H1 (cell line): ENCODE data around the gene RPAP3. TPM values are rescaled to one million over a fixed set of nuclear protein-coding genes. Genes with fewer than 3 reads are reported as not detected.

Source experiments
- CTCF ChIA-PET: fragments of 300-600 bp; sonication (Branson Sonifier 250); formaldehyde crosslinking; loops from one replicate; lab custom pipeline; 2021; ENCODE audit not compliant: partially characterized antibody; lab: Charles Lee
- POLR2A ChIA-PET: fragments of 300-600 bp; sonication (Branson Sonifier 250); formaldehyde crosslinking; loops from one replicate; lab custom pipeline; 2021; ENCODE audit warnings: inconsistent platforms; ENCODE audit not compliant: partially characterized antibody; lab: Charles Lee
- DNase-seq, 2 experiments: peaks; one replicate each; pipeline versions ENCODE4 v3.0.0 to v3.0.0-alpha.2; 2010 to 2022; ENCODE audit warnings: low spot score in 2 of 2, low read depth in 1 of 2, mixed read lengths in 1 of 2
- FAIRE-seq: peaks from 2 replicates; lab custom pipeline; 2011; peaks lifted over from hg19 to GRCh38; lab: Jason Lieb, UNC
- H2AFZ ChIP-seq: 2 replicates; pipeline ENCODE4 v1.8.1; 2012; ENCODE audit warnings: low read length, inconsistent platforms
- H2AK5ac ChIP-seq: 2 replicates; pipeline ENCODE4 v1.6.1; 2013; ENCODE audit warnings: low read depth, low read length
- H2BK120ac ChIP-seq: replicated peaks from 2 replicates; pipeline ENCODE3; 2013; ENCODE audit warnings: low read depth, low read length, inconsistent platforms
- H2BK12ac ChIP-seq: 2 replicates; pipeline ENCODE4 v1.6.1; 2013; ENCODE audit warnings: low read depth, low read length
- H2BK15ac ChIP-seq: 2 replicates; pipeline ENCODE4 v1.6.1; 2013; ENCODE audit warnings: low read length
- H2BK20ac ChIP-seq: 2 replicates; pipeline ENCODE4 v1.6.1; 2013; ENCODE audit warnings: low read length
- H2BK5ac ChIP-seq: 2 replicates; pipeline ENCODE4 v1.6.1; 2013; ENCODE audit warnings: low read depth, low read length
- H3K14ac ChIP-seq: 2 replicates; pipeline ENCODE4 v1.6.1; 2013; ENCODE audit warnings: inconsistent platforms; ENCODE audit not compliant: insufficient read length
- H3K18ac ChIP-seq: 2 replicates; pipeline ENCODE4 v1.6.1; 2013; ENCODE audit warnings: low read length; ENCODE audit errors: extremely low read depth
- H3K23ac ChIP-seq: 2 replicates; pipeline ENCODE4 v1.6.1; 2013; ENCODE audit warnings: inconsistent platforms; ENCODE audit not compliant: insufficient read length
- H3K23me2 ChIP-seq: 2 replicates; pipeline ENCODE4 v1.6.1; 2013; ENCODE audit warnings: low read depth, low read length
- H3K27ac ChIP-seq: 2 replicates; pipeline ENCODE4 v1.6.1; 2011; ENCODE audit warnings: low read depth, low read length, inconsistent platforms
- H3K27me3 ChIP-seq, 4 experiments: replicated peaks in 1 of 4; 1 replicate in 1 of 4; 2 replicates in 3 of 4; pipeline versions ENCODE4 v1.6.1 to v1.8.1; 2011 to 2013; ENCODE audit warnings: low read length in 3 of 4, mild to moderate bottlenecking in 3 of 4, inconsistent platforms in 2 of 4, mixed read lengths in 2 of 4, moderate library complexity in 1 of 4; ENCODE audit not compliant: control insufficient read depth in 3 of 4, insufficient read depth in 3 of 4; ENCODE audit errors: extremely low read depth in 1 of 4
- H3K36me3 ChIP-seq, 4 experiments: 2 replicates each; pipeline versions ENCODE4 v1.6.1 to v1.8.1; 2011 to 2013; ENCODE audit warnings: mild to moderate bottlenecking in 4 of 4, low read length in 3 of 4, moderate library complexity in 2 of 4, control low read depth in 1 of 4, inconsistent platforms in 1 of 4; ENCODE audit not compliant: insufficient read depth in 4 of 4, control insufficient read depth in 2 of 4
- H3K4ac ChIP-seq: replicated peaks from 2 replicates; pipeline ENCODE3; 2013; ENCODE audit warnings: low read length, low read depth, mixed read lengths, inconsistent platforms; ENCODE audit not compliant: insufficient read length
- H3K4me1 ChIP-seq, 4 experiments: replicated peaks in 1 of 4; 1 replicate in 1 of 4; 2 replicates in 3 of 4; pipeline versions ENCODE4 v1.6.1 to v1.8.1; 2011 to 2013; ENCODE audit warnings: low read length in 3 of 4, inconsistent platforms in 2 of 4, mixed read lengths in 1 of 4; ENCODE audit not compliant: insufficient read depth in 4 of 4, control insufficient read depth in 3 of 4
- H3K4me2 ChIP-seq, 2 experiments: 2 replicates each; pipeline versions ENCODE4 v1.6.1 to v1.8.1; 2011 to 2013; ENCODE audit warnings: low read depth in 2 of 2, low read length in 2 of 2, control low read depth in 1 of 2, inconsistent platforms in 1 of 2, mild to moderate bottlenecking in 1 of 2; ENCODE audit not compliant: insufficient read depth in 1 of 2
- H3K4me3 ChIP-seq, 4 experiments: fragments of 200-600, 300-600 bp in 1 of 4; sonication (generic), shearing (Covaris generic), sonication (Bioruptor Twin) in 1 of 4; 2 replicates each; pipeline versions ENCODE4 v1.5.1 to v1.8.1; 2011 to 2016; ENCODE audit warnings: low read length in 4 of 4, low read depth in 3 of 4, control low read depth in 2 of 4, inconsistent platforms in 2 of 4, mild to moderate bottlenecking in 2 of 4, mixed read lengths in 1 of 4, moderate library complexity in 1 of 4; ENCODE audit not compliant: insufficient read depth in 2 of 4; ENCODE audit errors: extremely low read depth in 1 of 4
- H3K56ac ChIP-seq: replicated peaks from 2 replicates; pipeline ENCODE3; 2013; ENCODE audit warnings: low read depth, mild to moderate bottlenecking, mixed read lengths, low read length, inconsistent platforms; ENCODE audit not compliant: insufficient read length
- H3K79me1 ChIP-seq: 2 replicates; pipeline ENCODE4 v1.6.1; 2013; ENCODE audit warnings: low read depth, low read length, control low read depth
- H3K79me2 ChIP-seq, 2 experiments: 2 replicates each; pipeline versions ENCODE4 v1.6.1 to v1.8.1; 2012 to 2013; ENCODE audit warnings: low read length in 2 of 2, mild to moderate bottlenecking in 2 of 2, inconsistent platforms in 1 of 2; ENCODE audit not compliant: insufficient read depth in 2 of 2, control insufficient read depth in 1 of 2
- H3K9ac ChIP-seq, 4 experiments: replicated peaks in 1 of 4; 1 replicate in 1 of 4; 2 replicates in 3 of 4; pipeline versions ENCODE4 v1.6.1 to v1.8.1; 2011 to 2013; ENCODE audit warnings: low read depth in 3 of 4, low read length in 3 of 4, control low read depth in 2 of 4, mild to moderate bottlenecking in 2 of 4, moderate library complexity in 2 of 4, inconsistent platforms in 1 of 4; ENCODE audit errors: extremely low read depth in 1 of 4
- H3K9me3 ChIP-seq, 2 experiments: 2 replicates each; pipeline versions ENCODE4 v1.6.1 to v1.8.1; 2012 to 2013; ENCODE audit warnings: mild to moderate bottlenecking in 2 of 2, moderate library complexity in 2 of 2, control low read depth in 1 of 2, inconsistent platforms in 1 of 2, low read depth in 1 of 2, low read length in 1 of 2, mixed read lengths in 1 of 2; ENCODE audit not compliant: insufficient read depth in 2 of 2
- H4K20me1 ChIP-seq, 2 experiments: replicated peaks in 1 of 2; 2 replicates each; pipeline versions ENCODE3 to v1.8.1; 2011 to 2013; ENCODE audit warnings: inconsistent platforms in 2 of 2, low read length in 2 of 2, mild to moderate bottlenecking in 1 of 2; ENCODE audit not compliant: insufficient read depth in 2 of 2, control insufficient read depth in 1 of 2
- H4K5ac ChIP-seq: 2 replicates; pipeline ENCODE4 v1.6.1; 2013; ENCODE audit warnings: low read length, low read depth, mixed read lengths, inconsistent platforms; ENCODE audit not compliant: insufficient read length
- H4K8ac ChIP-seq: 2 replicates; pipeline ENCODE4 v1.8.0; 2013; ENCODE audit warnings: mild to moderate bottlenecking, moderate library complexity, low read length, inconsistent platforms; ENCODE audit not compliant: insufficient read depth; ENCODE audit errors: extremely low read depth
- H4K91ac ChIP-seq: replicated peaks from 2 replicates; pipeline ENCODE3; 2013; ENCODE audit warnings: low read length, mixed read lengths, inconsistent platforms; ENCODE audit not compliant: insufficient read length
- ATF2 ChIP-seq: IDR thresholded peaks from 2 replicates; pipeline ENCODE4 v1.6.1; 2012; ENCODE audit warnings: low read length, inconsistent platforms
- CREB1 ChIP-seq: IDR thresholded peaks from 2 replicates; pipeline ENCODE4 v1.6.1; 2012; ENCODE audit warnings: inconsistent platforms
- FOSL1 ChIP-seq: IDR thresholded peaks from 2 replicates; pipeline ENCODE4 v1.6.1; 2011; ENCODE audit warnings: mild to moderate bottlenecking, low read depth, low read length, moderate library complexity; ENCODE audit not compliant: insufficient read depth
- JUND ChIP-seq: IDR thresholded peaks from 2 replicates; pipeline ENCODE4 v1.6.1; 2011; ENCODE audit warnings: mild to moderate bottlenecking, improper control_type of control experiment, low read length
- KDM1A ChIP-seq: fragments of 200-600, 300-600 bp; sonication (generic); IDR thresholded peaks from 2 replicates; pipeline ENCODE4 v1.7.1; 2016; ENCODE audit warnings: mild to moderate bottlenecking, low read length, borderline replicate concordance
- NANOG ChIP-seq: IDR thresholded peaks from 2 replicates; pipeline ENCODE4 v1.6.1; 2011; ENCODE audit warnings: low read length, low read depth, mild to moderate bottlenecking, inconsistent platforms; ENCODE audit not compliant: insufficient read depth, poor library complexity, severe bottlenecking
- PHF8 ChIP-seq: fragments of 200-600 bp; sonication (generic); conservative IDR thresholded peaks from 2 replicates; pipeline ENCODE4 v1.7.1; 2012; ENCODE audit warnings: low read depth, mild to moderate bottlenecking, inconsistent platforms, low read length, moderate library complexity
- POLR2A ChIP-seq, 2 experiments: IDR thresholded peaks; 1 replicate in 1 of 2; 2 replicates in 1 of 2; pipeline ENCODE4 v1.6.1; 2011; ENCODE audit warnings: low read depth in 2 of 2, low read length in 2 of 2, mild to moderate bottlenecking in 2 of 2; ENCODE audit errors: control extremely low read depth in 1 of 2
- POLR2AphosphoS5 ChIP-seq: IDR thresholded peaks from 2 replicates; pipeline ENCODE4 v1.6.1; 2011; ENCODE audit warnings: low read depth, low read length
- RAD21 ChIP-seq, 2 experiments: IDR thresholded peaks in 1 of 2; conservative IDR thresholded peaks in 1 of 2; 2 replicates each; pipeline ENCODE4 v1.6.1; 2011; ENCODE audit warnings: low read depth in 2 of 2, low read length in 2 of 2, improper control_type of control experiment in 1 of 2, inconsistent platforms in 1 of 2, mild to moderate bottlenecking in 1 of 2, moderate library complexity in 1 of 2
- SIRT6 ChIP-seq: IDR thresholded peaks from one replicate; pipeline ENCODE4 v1.7.1; 2012; ENCODE audit warnings: low read length, inconsistent platforms
- TBP ChIP-seq: IDR thresholded peaks from 2 replicates; pipeline ENCODE4 v1.6.1; 2011; ENCODE audit warnings: low read depth, low read length, improper control_type of control experiment
- YY1 ChIP-seq: IDR thresholded peaks from 2 replicates; pipeline ENCODE4 v1.6.1; 2011; ENCODE audit warnings: low read depth, mild to moderate bottlenecking, low read length
- whole genome bisulfite sequencing, 2 experiments: shearing (Covaris generic) in 1 of 2; methylation state at CpG; one replicate each; pipeline versions ENCODE4 v1.1.6 to v1.1.7; 2013 to 2015; ENCODE audit warnings: low lambda C conversion rate in 2 of 2, mixed read lengths in 2 of 2, inconsistent platforms in 1 of 2, low coverage in 1 of 2, missing lambda C conversion rate in 1 of 2; ENCODE audit not compliant: insufficient replicate concordance in 2 of 2, insufficient coverage in 1 of 2, insufficient read length in 1 of 2; ENCODE audit errors: extremely low coverage in 1 of 2, missing lambda C conversion rate in 1 of 2; 5-methylcytosine and 5-hydroxymethylcytosine counted together
- polyA plus RNA-seq, 7 experiments: library from polyadenylated mRNA; depleted of rRNA in 3 of 7; stranded (reverse) in 5 of 7; unstranded in 2 of 7; fragments of >200 nt in 5 of 7; fragments of 200-250 nt in 2 of 7; gene quantifications; 1 replicate in 5 of 7; 2 replicates in 1 of 7; 4 replicates in 1 of 7; pipeline versions ENCODE4 v1.2.1 to v1.2.3, GENCODE V29; 2011 to 2013; ENCODE audit warnings: missing spikeins in 2 of 7, mixed read lengths in 2 of 7
- total RNA-seq: library from RNA; stranded (reverse); fragmentation: NEBNext Ultra II Directional; extraction: Animal tissue kit (Norgen Biotek cat#: 25700); gene quantifications from 2 replicates; pipeline ENCODE4 v1.2.1, GENCODE V29; 2021

RPAP3 gene
- total and polyA plus RNA-seq, 2 of the 8 experiments (the other 6 are each of a cell fraction or from before 2014, with no cell fraction given): 6.4 to 60.5 TPM

- Histone ChIP-seq H3K14ac (no peak overlapping the region), H3K4me2 (0 out of 4 replicates have a peak overlapping the region, but pooled peaks of 1 of the 2 experiments have one; percentile 4), H3K79me1 (no peaks in the 10 kb centered on the region), H2BK15ac (no peak overlapping the region), H2BK20ac (no peak overlapping the region), H2BK120ac (no peak overlapping the region), H3K4me3 (no peak overlapping the region), H3K27me3 (no peaks in the 10 kb centered on the region), H3K23ac (no peak overlapping the region), H3K18ac (no peak overlapping the region), H3K4me1 (peaks cover 0 to 10% (median 2%) of the 10 kb centered on the region in 4 experiments; a peak in 4 of 7 replicates), H3K23me2 (no peaks in the 10 kb centered on the region; the same call in 1 of the 2 replicates), H4K91ac (no peak overlapping the region), H3K9ac (no peak overlapping the region), H2AK5ac (no peak overlapping the region), H2AFZ (no peak overlapping the region), H3K9me3 (no peaks in the 10 kb centered on the region), H4K8ac (peak overlapping the region; percentile 62; the same call in 1 of the 2 replicates), H3K36me3 (no peaks in the 10 kb centered on the region), H2BK12ac (no peak overlapping the region), H2BK5ac (no peak overlapping the region), H3K79me2 (no peaks in the 10 kb centered on the region), H3K4ac (no peak overlapping the region), H3K27ac (no peak overlapping the region), H3K56ac (no peak overlapping the region), H4K20me1 (no peaks in the 10 kb centered on the region), H4K5ac (no peak overlapping the region)
- ChIA-PET CTCF (interaction anchor here (0.6 to 64.6 kb wide), 23 partner anchors 6 to 420 kb away, joined by 3 to 2442 read pairs (median 8); partner anchors contain the start of genes ENDOU, HDAC7, RAPGEF3 and SLC48A1), POLR2A (interaction anchor here (0.8 to 7.4 kb wide), 11 partner anchors 10 to 40 kb away, joined by 3 to 79 read pairs (median 5); partner anchors contain the start of gene SLC48A1)
- no peak for FAIRE-seq
- DNase-seq: no peak
- 79% methylated on average over 4 of the region's 4 CpGs; no CpG with 5 or more reads in 1 of the 2 experiments for WGBS, 2 experiments
- no peak for TF ChIP-seq RAD21 (IDR thresholded peaks at IDR 0.05 in 1 of 2, conservative IDR thresholded peaks at IDR 0.05 in 1 of 2; ENCODE audit: low read depth in 2 of 2, low read length in 2 of 2)
- no peak for TF ChIP-seq POLR2AphosphoS5
- no peak for TF ChIP-seq ATF2
- TF ChIP-seq TBP: no peak
- TF ChIP-seq JUND: no peak
- no peak for TF ChIP-seq PHF8
- TF ChIP-seq YY1: no peak
- TF ChIP-seq POLR2A (IDR thresholded peaks at IDR 0.05; ENCODE audit: control extremely low read depth in 1 of 2, low read depth in 2 of 2, low read length in 2 of 2): no peak
- no peak for TF ChIP-seq CREB1
- TF ChIP-seq NANOG: no peak
- no peak for TF ChIP-seq FOSL1
- TF ChIP-seq KDM1A: no peak
- no peak for TF ChIP-seq SIRT6
Measured at GRCh38 chr12:47741340-47741703, 35.5 kb upstream of the RPAP3 start.
